GM23338 (cell line): ENCODE data around the gene PDCD2L. TPM values are rescaled to one million over a fixed set of nuclear protein-coding genes. Genes with fewer than 3 reads are reported as not detected.

Experiments used
- ATAC-seq: fragments of 200-7000 bp; cut with Tn5 transposase; 3 replicates; pipeline ENCODE4 v1.9.1; 2020
- DNase-seq: peaks from one replicate; pipeline ENCODE4 v3.0.0-alpha.2; 2015; ENCODE audit warnings: low spot score
- H2AFZ ChIP-seq: fragments of 200-600 bp; sonication (generic); 2 replicates; pipeline ENCODE4 v1.8.0; 2016; ENCODE audit warnings: antibody characterized with exemption, mild to moderate bottlenecking, moderate library complexity
- H3F3A ChIP-seq: fragments of 200-600 bp; sonication (generic); replicated peaks from 2 replicates; pipeline ENCODE4 v1.8.0; 2017; ENCODE audit warnings: antibody characterized with exemption, mixed run types, low read depth
- H3K27ac ChIP-seq: fragments of 200-600 bp; sonication (generic); 2 replicates; pipeline ENCODE4 v1.6.1; 2016; ENCODE audit warnings: low read depth
- H3K27me3 ChIP-seq: fragments of 200-600 bp; sonication (generic); 2 replicates; pipeline ENCODE4 v1.8.0; 2016; ENCODE audit warnings: mild to moderate bottlenecking, mixed run types, moderate library complexity; ENCODE audit not compliant: insufficient read depth
- H3K36me3 ChIP-seq: fragments of 200-600 bp; sonication (generic); 2 replicates; pipeline ENCODE4 v1.8.0; 2016; ENCODE audit warnings: mild to moderate bottlenecking; ENCODE audit not compliant: insufficient read depth
- H3K4me1 ChIP-seq: fragments of 200-600 bp; sonication (generic); 2 replicates; pipeline ENCODE4 v1.8.0; 2016; ENCODE audit warnings: mild to moderate bottlenecking, moderate library complexity; ENCODE audit not compliant: insufficient read depth
- H3K4me2 ChIP-seq: fragments of 200-600 bp; sonication (generic); 2 replicates; pipeline ENCODE4 v1.7.1; 2017; ENCODE audit warnings: mixed run types
- H3K4me3 ChIP-seq: fragments of 200-600 bp; sonication (generic); 2 replicates; pipeline ENCODE4 v1.6.1; 2016; ENCODE audit warnings: mixed run types
- H3K79me2 ChIP-seq: fragments of 200-600 bp; sonication (generic); replicated peaks from 2 replicates; pipeline ENCODE4 v1.8.0; 2017; ENCODE audit warnings: mild to moderate bottlenecking; ENCODE audit not compliant: insufficient read depth
- H3K9me2 ChIP-seq: fragments of 200-600 bp; sonication (generic); 2 replicates; pipeline ENCODE4 v1.8.0; 2017; ENCODE audit not compliant: insufficient read depth
- H4K20me1 ChIP-seq: fragments of 200-600 bp; sonication (generic); replicated peaks from 2 replicates; pipeline ENCODE4 v1.8.0; 2017; ENCODE audit warnings: mild to moderate bottlenecking; ENCODE audit not compliant: insufficient read depth
- H3K27ac Mint-ChIP-seq: 2 replicates; pipeline ENCODE4 v1.8.0; 2020; ENCODE audit warnings: inconsistent platforms, mild to moderate bottlenecking, moderate library complexity, mixed read lengths
- H3K27me3 Mint-ChIP-seq: 3 replicates; pipeline ENCODE4 v1.8.0; 2022; ENCODE audit warnings: low read depth, mild to moderate bottlenecking, moderate library complexity, mixed read lengths, inconsistent platforms; ENCODE audit not compliant: insufficient read depth, poor library complexity
- H3K36me3 Mint-ChIP-seq: 3 replicates; pipeline ENCODE4 v1.8.0; 2021; ENCODE audit warnings: low read depth, mild to moderate bottlenecking, inconsistent platforms, moderate library complexity, mixed read lengths
- H3K4me1 Mint-ChIP-seq: 3 replicates; pipeline ENCODE4 v1.8.0; 2020; ENCODE audit warnings: mild to moderate bottlenecking, inconsistent platforms, mixed read lengths
- H3K4me3 Mint-ChIP-seq: 3 replicates; pipeline ENCODE4 v1.8.0; 2021; ENCODE audit warnings: moderate library complexity, mild to moderate bottlenecking, inconsistent platforms, mixed read lengths
- H3K9me3 Mint-ChIP-seq: 3 replicates; pipeline ENCODE4 v1.8.0; 2020; ENCODE audit warnings: moderate library complexity, mild to moderate bottlenecking, inconsistent platforms, mixed read lengths
- EZH2phosphoT487 ChIP-seq: fragments of 200-600 bp; sonication (generic); IDR thresholded peaks from one replicate; pipeline ENCODE4 v1.8.1; 2018; ENCODE audit warnings: antibody characterized with exemption; ENCODE audit not compliant: unreplicated experiment
- JUNB ChIP-seq: IDR thresholded peaks from one replicate; pipeline ENCODE4 v1.6.1; 2016; ENCODE audit warnings: antibody characterized with exemption; ENCODE audit not compliant: unreplicated experiment
- ZNF462 ChIP-seq: fragments of 250-450 bp; sonication (Bioruptor Pico); IDR thresholded peaks from 2 replicates; pipeline ENCODE4 v1.5.0; 2020; ENCODE audit warnings: mild to moderate bottlenecking, moderate library complexity
- polyA plus RNA-seq: library from polyadenylated mRNA; unstranded; fragments of >200 nt; fragmentation: Nextera tagmentation; extraction: Ambion mirVana; gene quantifications from 2 replicates; pipeline ENCODE4 v1.2.1, GENCODE V29; 2016
- total RNA-seq: library from RNA; depleted of rRNA; stranded (reverse); fragments of >200 nt; shearing (Covaris generic); gene quantifications from 2 replicates; pipeline ENCODE4 v1.2.3, GENCODE V29; 2014
- TF ChIP-seq, protein P1 (sequence below): IDR thresholded peaks from 2 replicates; pipeline ENCODE4 v1.6.1; 2016; ENCODE audit warnings: antibody characterized with exemption

PDCD2L gene
- total and polyA plus RNA-seq, 2 experiments from 2014 or later = 61.3 to 67.2 TPM

- Histone ChIP-seq H3K4me2 (no peak overlapping the region), H2AFZ (no peak overlapping the region), H3K27me3 (no peaks in the 10 kb centered on the region), H3F3A (no peaks in the 10 kb centered on the region), H3K36me3 (peaks cover 28% of the 10 kb centered on the region), H3K4me3 (no peak overlapping the region), H4K20me1 (peaks cover 12% of the 10 kb centered on the region), H3K79me2 (no peaks in the 10 kb centered on the region; the same call in 1 of the 2 replicates), H3K4me1 (no peaks in the 10 kb centered on the region), H3K9me2 (no peaks in the 10 kb centered on the region), H3K27ac (no peak overlapping the region)
- Mint-ChIP-seq H3K27me3 (no peaks in the 10 kb centered on the region), H3K9me3 (no peaks in the 10 kb centered on the region), H3K27ac (no peak overlapping the region), H3K36me3 (peaks cover 26% of the 10 kb centered on the region), H3K4me3 (no peak overlapping the region), H3K4me1 (no peaks in the 10 kb centered on the region)
- no peak for TF ChIP-seq ZNF462 (CRISPR knock-in tag)
- TF ChIP-seq, protein P1, sequence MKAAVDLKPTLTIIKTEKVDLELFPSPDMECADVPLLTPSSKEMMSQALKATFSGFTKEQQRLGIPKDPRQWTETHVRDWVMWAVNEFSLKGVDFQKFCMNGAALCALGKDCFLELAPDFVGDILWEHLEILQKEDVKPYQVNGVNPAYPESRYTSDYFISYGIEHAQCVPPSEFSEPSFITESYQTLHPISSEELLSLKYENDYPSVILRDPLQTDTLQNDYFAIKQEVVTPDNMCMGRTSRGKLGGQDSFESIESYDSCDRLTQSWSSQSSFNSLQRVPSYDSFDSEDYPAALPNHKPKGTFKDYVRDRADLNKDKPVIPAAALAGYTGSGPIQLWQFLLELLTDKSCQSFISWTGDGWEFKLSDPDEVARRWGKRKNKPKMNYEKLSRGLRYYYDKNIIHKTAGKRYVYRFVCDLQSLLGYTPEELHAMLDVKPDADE = no peak
- ATAC-seq (no peak), DNase-seq (no peak)
Observed at GRCh38 chr19:34393629-34394028, 10.6 kb upstream of the PDCD2L start.

DNA sequence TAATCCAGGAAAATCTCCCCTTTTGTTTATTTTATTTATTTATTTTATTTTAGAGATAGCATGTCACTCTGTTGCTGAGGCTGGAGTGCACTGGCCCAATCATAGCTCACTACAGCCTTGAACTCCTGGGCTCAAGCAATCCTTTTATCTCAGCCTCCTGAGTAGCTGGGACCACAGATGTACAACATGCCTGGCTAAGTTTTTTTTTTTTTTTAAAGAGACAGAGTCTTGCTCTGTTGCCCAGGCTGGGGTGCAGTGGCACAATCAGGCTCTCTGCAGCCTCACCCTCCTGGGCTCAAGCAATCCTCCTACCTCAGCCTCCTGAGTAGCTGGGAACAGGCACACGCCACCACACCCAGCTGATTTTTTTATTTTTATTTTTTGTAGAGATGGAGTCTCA lies 6.3 kb upstream of the PDCD2L start:
- peaks cover 54% of the 10 kb centered on the region for H3K36me3 Mint-ChIP-seq
- no peak overlapping the region for H3K4me3 ChIP-seq
- H3K36me3 ChIP-seq = peaks cover 14% of the 10 kb centered on the region
- no peak overlapping the region for H2AFZ ChIP-seq
- H4K20me1 ChIP-seq = peaks cover 12% of the 10 kb centered on the region
- no peak overlapping the region for H3K4me3 Mint-ChIP-seq
- no peaks in the 10 kb centered on the region for H3K9me2 ChIP-seq
- ATAC-seq (no peak), DNase-seq (no peak)
- H3F3A ChIP-seq = peaks cover 11% of the 10 kb centered on the region; the same call in 1 of the 2 replicates
- no peaks in the 10 kb centered on the region for H3K4me1 Mint-ChIP-seq
- H3K79me2 ChIP-seq = no peaks in the 10 kb centered on the region
- no peak overlapping the region for H3K27ac Mint-ChIP-seq
- H3K9me3 Mint-ChIP-seq = no peaks in the 10 kb centered on the region
- no peaks in the 10 kb centered on the region for H3K4me1 ChIP-seq
- no peak overlapping the region for H3K27ac ChIP-seq
- H3K27me3 Mint-ChIP-seq = peaks cover 5% of the 10 kb centered on the region
- no peak overlapping the region for H3K4me2 ChIP-seq
- no peaks in the 10 kb centered on the region for H3K27me3 ChIP-seq
- TF ChIP-seq JUNB = no peak
- TF ChIP-seq ZNF462 (CRISPR knock-in tag) = no peak
- TF ChIP-seq EZH2phosphoT487 = no peak
